ENCODE measurements around the gene APOC1. TPM values are rescaled to one million over a fixed set of nuclear protein-coding genes. Genes with fewer than 3 reads are reported as not detected.
"Not testable (repeated sequence)": the region's sequence is repeated elsewhere in the genome, so short reads cannot be mapped to it uniquely, and the experiment has no call there.

APOC1 gene
- total RNA-seq (2022) (4.7 and 5.0 TPM in 2 replicates), Bru-seq, nascent RNA (percentile 28 among the genes with signal in this experiment), BruChase-seq, experiment 1, labeled RNA remaining after a 6-hour chase (percentile 30 among the genes with signal in this experiment), BruChase-seq, experiment 2, labeled RNA remaining after a 2-hour chase (percentile 20 among the genes with signal in this experiment)
- long read RNA-seq, transcript APOC1-208 (4 exons, 430 nt): major isoform, 9 of 11 reads
- long read RNA-seq, partial matches to known transcripts: 0 of 11 reads
- long read RNA-seq, other reads (novel, unspliced or antisense): 2 of 11 reads

DNA sequence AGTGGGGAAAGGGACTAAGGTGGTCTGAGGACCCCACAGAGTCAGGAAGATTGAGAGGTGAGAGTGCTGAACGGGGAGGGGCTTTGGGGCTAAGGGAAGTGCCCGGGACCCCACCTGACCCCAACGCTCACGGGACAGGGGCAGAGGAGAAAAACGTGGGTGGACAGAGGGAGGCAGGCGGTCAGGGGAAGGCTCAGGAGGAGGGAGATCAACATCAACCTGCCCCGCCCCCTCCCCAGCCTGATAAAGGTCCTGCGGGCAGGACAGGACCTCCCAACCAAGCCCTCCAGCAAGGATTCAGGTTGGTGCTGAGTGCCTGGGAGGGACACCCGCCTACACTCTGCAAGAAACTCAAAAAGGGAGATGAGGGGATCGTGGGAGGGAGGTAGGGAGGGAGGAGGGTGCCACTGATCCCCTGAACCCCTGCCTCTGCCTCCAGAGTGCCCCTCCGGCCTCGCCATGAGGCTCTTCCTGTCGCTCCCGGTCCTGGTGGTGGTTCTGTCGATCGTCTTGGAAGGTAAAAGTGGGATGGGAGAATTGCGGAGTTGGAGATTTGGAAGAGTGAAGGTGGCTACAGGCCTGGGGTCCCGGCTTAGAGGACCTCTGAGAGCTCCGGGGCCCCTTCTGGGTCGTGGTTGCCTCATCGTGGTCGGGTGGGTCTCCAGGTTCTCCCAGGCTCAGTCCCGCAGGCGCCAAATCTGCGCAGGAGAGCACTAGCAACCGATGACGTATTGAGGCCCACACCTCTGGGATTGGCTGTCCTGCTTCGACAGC lies at the start of gene APOC1:
Gene APOC1 (plus strand): TSS at position 176 of the 774 bp plus-strand sequence. CDS start 284 bp downstream, at position 460.
- BruUV-seq (replicated peaks); intact Hi-C loops (cut with micrococcal nuclease; ENCODE audit: unreplicated experiment); CTCF ChIA-PET; H3K27me3 Mint-ChIP-seq (ENCODE audit: unreplicated experiment); H3K9me3 Mint-ChIP-seq (ENCODE audit: low read depth, unreplicated experiment): not testable (repeated sequence)
- DNase-seq: peak; percentile 87
- H3K36me3 Mint-ChIP-seq (ENCODE audit: insufficient read depth, unreplicated experiment): peaks cover 21% of the 10 kb centered on the region
- H3K4me1 Mint-ChIP-seq (ENCODE audit: low read depth, unreplicated experiment): peaks cover 37% of the 10 kb centered on the region
- peak within 1 kb of the TSS; percentile 96 for H3K27ac Mint-ChIP-seq (ENCODE audit: unreplicated experiment)
- peak within 1 kb of the TSS; percentile 92 for H3K4me3 Mint-ChIP-seq (ENCODE audit: low read depth, unreplicated experiment)

- Mint-ChIP-seq H3K36me3 (ENCODE audit: insufficient read depth, unreplicated experiment) (peaks cover 57% of the 10 kb centered on the region), H3K9me3 (ENCODE audit: low read depth, unreplicated experiment) (no peaks in the 10 kb centered on the region), H3K27me3 (ENCODE audit: unreplicated experiment) (no peaks in the 10 kb centered on the region)
These were observed 49.1 kb upstream of the APOC1 start for GRCh38 chr19:44865196-44865767.

GRCh38 chr19:44866664-44867063 lies 47.7 kb upstream of the APOC1 start:
- Mint-ChIP-seq H3K36me3 (ENCODE audit: insufficient read depth, unreplicated experiment) (peaks cover 51% of the 10 kb centered on the region), H3K4me1 (ENCODE audit: low read depth, unreplicated experiment) (no peaks in the 10 kb centered on the region), H3K27ac (ENCODE audit: unreplicated experiment) (no peak overlapping the region), H3K27me3 (ENCODE audit: unreplicated experiment) (no peaks in the 10 kb centered on the region), H3K4me3 (ENCODE audit: low read depth, unreplicated experiment) (no peak overlapping the region), H3K9me3 (ENCODE audit: low read depth, unreplicated experiment) (no peaks in the 10 kb centered on the region)
- BruUV-seq (replicated peaks): no TSS peak
- TF ChIP-seq, protein P1, sequence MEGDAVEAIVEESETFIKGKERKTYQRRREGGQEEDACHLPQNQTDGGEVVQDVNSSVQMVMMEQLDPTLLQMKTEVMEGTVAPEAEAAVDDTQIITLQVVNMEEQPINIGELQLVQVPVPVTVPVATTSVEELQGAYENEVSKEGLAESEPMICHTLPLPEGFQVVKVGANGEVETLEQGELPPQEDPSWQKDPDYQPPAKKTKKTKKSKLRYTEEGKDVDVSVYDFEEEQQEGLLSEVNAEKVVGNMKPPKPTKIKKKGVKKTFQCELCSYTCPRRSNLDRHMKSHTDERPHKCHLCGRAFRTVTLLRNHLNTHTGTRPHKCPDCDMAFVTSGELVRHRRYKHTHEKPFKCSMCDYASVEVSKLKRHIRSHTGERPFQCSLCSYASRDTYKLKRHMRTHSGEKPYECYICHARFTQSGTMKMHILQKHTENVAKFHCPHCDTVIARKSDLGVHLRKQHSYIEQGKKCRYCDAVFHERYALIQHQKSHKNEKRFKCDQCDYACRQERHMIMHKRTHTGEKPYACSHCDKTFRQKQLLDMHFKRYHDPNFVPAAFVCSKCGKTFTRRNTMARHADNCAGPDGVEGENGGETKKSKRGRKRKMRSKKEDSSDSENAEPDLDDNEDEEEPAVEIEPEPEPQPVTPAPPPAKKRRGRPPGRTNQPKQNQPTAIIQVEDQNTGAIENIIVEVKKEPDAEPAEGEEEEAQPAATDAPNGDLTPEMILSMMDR (IDR thresholded peaks at IDR 0.05; ENCODE audit: unreplicated experiment): no peak
- intact Hi-C loops (cut with micrococcal nuclease; ENCODE audit: unreplicated experiment): no loop called here
- CTCF ChIA-PET: interaction anchor here (0.7 kb wide), 1 partner anchor 555 kb away, joined by 4 read pairs; no protein-coding TSS in a partner anchor
- DNase-seq: no peak

More at GRCh38 chr19:44865196-44865767, 49.1 kb upstream of the APOC1 start:
- Mint-ChIP-seq H3K4me3 (ENCODE audit: low read depth, unreplicated experiment) (no peak overlapping the region), H3K4me1 (ENCODE audit: low read depth, unreplicated experiment) (no peaks in the 10 kb centered on the region), H3K27ac (ENCODE audit: unreplicated experiment) (no peak overlapping the region)
- DNase-seq: no peak
- CTCF ChIA-PET: no interaction called here
- BruUV-seq (replicated peaks): no TSS peak
- intact Hi-C loops (cut with micrococcal nuclease; ENCODE audit: unreplicated experiment): no loop called here
- TF ChIP-seq, protein P1 (IDR thresholded peaks at IDR 0.05; ENCODE audit: unreplicated experiment): no peak

DNA sequence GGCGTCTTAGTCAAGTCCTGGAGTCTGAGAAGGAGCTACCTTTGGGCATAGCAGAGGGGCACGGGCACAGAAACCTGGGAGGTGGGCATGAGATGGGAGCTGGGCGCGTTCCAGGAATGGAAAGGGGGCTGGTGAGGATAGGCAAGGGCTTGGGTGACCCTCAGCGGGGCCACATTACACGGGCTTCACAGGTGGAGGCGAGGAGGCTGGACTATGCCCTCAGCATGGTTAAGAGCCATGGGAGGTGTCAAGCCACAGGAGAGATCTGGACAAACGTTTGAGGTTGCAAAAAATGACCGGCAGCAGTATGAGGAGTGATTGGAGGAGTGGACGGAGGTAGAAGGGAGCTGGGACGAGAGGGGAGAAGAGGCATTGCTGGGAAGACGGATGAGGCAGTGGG lies 46.8 kb upstream of the APOC1 start:
- Mint-ChIP-seq H3K27me3 (ENCODE audit: unreplicated experiment) (no peaks in the 10 kb centered on the region), H3K27ac (ENCODE audit: unreplicated experiment) (no peak overlapping the region), H3K4me3 (ENCODE audit: low read depth, unreplicated experiment) (no peak overlapping the region), H3K4me1 (ENCODE audit: low read depth, unreplicated experiment) (no peaks in the 10 kb centered on the region), H3K36me3 (ENCODE audit: insufficient read depth, unreplicated experiment) (peaks cover 49% of the 10 kb centered on the region), H3K9me3 (ENCODE audit: low read depth, unreplicated experiment) (no peaks in the 10 kb centered on the region)
- BruUV-seq (replicated peaks): no TSS peak
- TF ChIP-seq, protein P1 (IDR thresholded peaks at IDR 0.05; ENCODE audit: unreplicated experiment): no peak
- DNase-seq: no peak
- intact Hi-C loops (cut with micrococcal nuclease; ENCODE audit: unreplicated experiment): no loop called here
- CTCF ChIA-PET: interaction anchor here (0.7 kb wide), 1 partner anchor 556 kb away, joined by 4 read pairs; no protein-coding TSS in a partner anchor
